ENCODE results near the gene PPP4R2. TPM values are rescaled to one million over a fixed set of nuclear protein-coding genes. Genes with fewer than 3 reads are reported as not detected.

PPP4R2 gene
- total and polyA plus RNA-seq, 12 donors = 14.2 to 90.1 (median 56.1) TPM

DNA sequence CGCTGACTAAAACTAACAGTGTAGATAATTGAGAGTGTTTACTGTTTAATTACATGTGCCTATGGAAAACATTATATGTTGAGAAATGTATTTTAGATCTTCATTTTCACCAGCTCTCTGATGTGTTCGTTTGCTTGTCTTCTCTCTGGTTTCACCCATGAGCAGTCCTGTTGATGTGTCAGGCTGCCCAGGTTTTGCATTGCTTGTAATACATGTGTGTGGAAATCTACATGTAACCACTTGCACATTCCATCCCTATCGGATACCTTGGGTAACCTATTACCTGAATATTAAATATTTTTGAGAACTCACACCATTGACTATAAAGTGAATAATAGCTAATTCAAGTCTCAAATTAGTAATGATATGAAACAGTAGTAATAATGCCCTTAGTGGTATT lies 13.1 kb downstream of the PPP4R2 start:
- no peak overlapping the region for H3K4me3 ChIP-seq
- H3K27ac ChIP-seq = peak overlapping the region in 1 of 5 donors; percentile 7
- no peaks in the 10 kb centered on the region for H3K27me3 ChIP-seq
- H3K36me3 ChIP-seq (replicated peaks in 1 of 2) = peaks cover 0 to 23% of the 10 kb centered on the region in 2 donors
- WGBS, 4 donors = 64 to 70% (median 69%) methylated on average over 3 of the region's 3 CpGs
- intact Hi-C loops (cut with DNase I) = no loop called here
- peaks cover 6 to 46% of the 10 kb centered on the region in 2 donors for H3K4me1 ChIP-seq (replicated peaks in 1 of 2)
- DNase-seq = no peak
- no peaks in the 10 kb centered on the region for H3K9me3 ChIP-seq (replicated peaks in 1 of 3)
- TF ChIP-seq POLR2A (IDR thresholded peaks at IDR 0.05) = no peak
- TF ChIP-seq, protein P1, sequence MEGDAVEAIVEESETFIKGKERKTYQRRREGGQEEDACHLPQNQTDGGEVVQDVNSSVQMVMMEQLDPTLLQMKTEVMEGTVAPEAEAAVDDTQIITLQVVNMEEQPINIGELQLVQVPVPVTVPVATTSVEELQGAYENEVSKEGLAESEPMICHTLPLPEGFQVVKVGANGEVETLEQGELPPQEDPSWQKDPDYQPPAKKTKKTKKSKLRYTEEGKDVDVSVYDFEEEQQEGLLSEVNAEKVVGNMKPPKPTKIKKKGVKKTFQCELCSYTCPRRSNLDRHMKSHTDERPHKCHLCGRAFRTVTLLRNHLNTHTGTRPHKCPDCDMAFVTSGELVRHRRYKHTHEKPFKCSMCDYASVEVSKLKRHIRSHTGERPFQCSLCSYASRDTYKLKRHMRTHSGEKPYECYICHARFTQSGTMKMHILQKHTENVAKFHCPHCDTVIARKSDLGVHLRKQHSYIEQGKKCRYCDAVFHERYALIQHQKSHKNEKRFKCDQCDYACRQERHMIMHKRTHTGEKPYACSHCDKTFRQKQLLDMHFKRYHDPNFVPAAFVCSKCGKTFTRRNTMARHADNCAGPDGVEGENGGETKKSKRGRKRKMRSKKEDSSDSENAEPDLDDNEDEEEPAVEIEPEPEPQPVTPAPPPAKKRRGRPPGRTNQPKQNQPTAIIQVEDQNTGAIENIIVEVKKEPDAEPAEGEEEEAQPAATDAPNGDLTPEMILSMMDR (IDR thresholded peaks at IDR 0.05) = no peak

DNA sequence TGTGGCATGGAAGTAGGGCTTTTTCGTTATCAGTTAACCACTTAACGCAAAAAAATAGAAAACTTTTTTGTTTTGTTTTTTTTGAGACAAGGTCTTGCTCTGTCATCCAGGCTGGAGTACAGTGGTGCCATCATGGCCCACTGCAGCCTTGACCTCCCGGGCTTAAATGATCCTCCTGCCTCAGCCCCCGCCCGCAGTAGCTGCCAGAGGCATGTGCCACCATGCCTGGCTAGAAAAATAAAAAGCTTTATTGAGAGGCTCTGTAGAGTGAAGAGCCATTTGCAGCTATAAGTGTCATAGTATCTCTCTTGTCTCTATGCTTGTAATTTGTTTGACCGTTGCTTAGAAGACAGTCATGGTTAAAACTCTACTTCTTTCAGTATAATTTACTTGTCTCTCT lies 13.5 kb downstream of the PPP4R2 start:
- TF ChIP-seq, protein P1 (IDR thresholded peaks at IDR 0.05) = no peak
- no peak for TF ChIP-seq POLR2A (IDR thresholded peaks at IDR 0.05)
- peaks cover 6 to 46% of the 10 kb centered on the region in 2 donors for H3K4me1 ChIP-seq (replicated peaks in 1 of 2)
- H3K4me3 ChIP-seq = no peak overlapping the region
- H3K27ac ChIP-seq = peak overlapping the region in 2 of 5 donors; percentile 32 to 43
- H3K27me3 ChIP-seq = no peaks in the 10 kb centered on the region
- intact Hi-C loops (cut with DNase I) = no loop called here
- peaks cover 0 to 23% of the 10 kb centered on the region in 2 donors for H3K36me3 ChIP-seq (replicated peaks in 1 of 2)
- no peaks in the 10 kb centered on the region for H3K9me3 ChIP-seq (replicated peaks in 1 of 3)
- DNase-seq = peak; percentile 32 to 73 (median 71)
- 32 to 56% (median 44%) methylated on average over 6 of the region's 6 CpGs for WGBS, 4 donors

DNA sequence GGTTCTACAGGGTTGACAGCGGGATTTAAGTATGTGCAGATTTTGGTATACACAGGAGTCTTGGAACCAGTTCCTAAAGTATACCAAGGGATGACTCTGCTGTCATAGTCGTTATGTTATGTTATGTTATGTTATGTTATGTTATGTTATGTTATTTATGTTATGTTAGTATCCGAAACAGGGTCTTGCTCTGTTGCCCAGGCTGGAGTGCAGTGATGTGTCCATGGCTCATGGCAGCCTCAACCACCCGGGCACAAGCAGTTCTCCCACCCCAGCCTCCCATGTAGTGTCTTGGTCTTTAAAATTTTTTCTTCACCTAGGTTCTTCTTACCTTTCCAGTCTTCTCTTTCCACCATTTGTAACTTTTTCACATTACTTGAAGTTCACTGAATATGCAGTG lies 21.7 kb downstream of the PPP4R2 start:
- no peak for DNase-seq
- H3K4me3 ChIP-seq = no peak overlapping the region
- H3K27ac ChIP-seq = no peak overlapping the region
- intact Hi-C loops (cut with DNase I) = no loop called here
- TF ChIP-seq, protein P1 (IDR thresholded peaks at IDR 0.05) = no peak
- no peak for TF ChIP-seq POLR2A (IDR thresholded peaks at IDR 0.05)
- no peaks in the 10 kb centered on the region for H3K27me3 ChIP-seq
- no peaks in the 10 kb centered on the region for H3K9me3 ChIP-seq (replicated peaks in 1 of 3)
- peaks cover 1 to 7% of the 10 kb centered on the region in 2 donors for H3K4me1 ChIP-seq (replicated peaks in 1 of 2)
- H3K36me3 ChIP-seq (replicated peaks in 1 of 2) = no peaks in the 10 kb centered on the region
- 84 to 97% (median 87%) methylated on average over 4 of the region's 4 CpGs for WGBS, 4 donors

DNA sequence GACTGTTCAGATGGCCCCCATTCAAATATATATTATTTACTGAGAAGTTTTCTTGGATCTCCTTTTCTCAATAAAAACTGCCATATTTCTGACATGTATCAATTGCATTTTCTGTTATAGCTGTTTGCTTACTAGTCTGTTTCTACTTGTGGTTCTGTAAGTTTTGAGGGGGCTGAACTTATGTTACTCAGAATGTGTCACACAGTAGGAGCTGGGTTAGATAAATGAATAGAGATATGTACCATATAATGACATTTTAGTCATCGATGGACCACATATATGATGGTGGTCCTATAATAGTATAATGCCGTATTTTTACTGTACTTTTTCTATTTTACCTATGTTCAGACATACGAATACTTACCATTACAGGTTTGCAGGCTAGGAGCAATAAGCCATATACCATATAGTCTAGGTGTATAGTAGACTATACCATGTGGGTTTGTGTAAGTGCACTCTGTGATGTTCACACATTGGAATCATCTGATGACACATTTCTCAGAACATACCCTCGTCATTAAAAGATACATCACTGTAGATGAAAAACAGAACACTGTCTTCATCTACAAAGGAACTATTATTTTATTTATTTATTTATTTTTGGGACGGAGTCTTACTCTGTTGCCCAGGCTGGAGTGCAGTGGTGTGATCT lies 22.3 kb downstream of the PPP4R2 start:
- intact Hi-C loops (cut with DNase I) = no loop called here
- Histone ChIP-seq H3K27me3 (no peaks in the 10 kb centered on the region), H3K9me3 (replicated peaks in 1 of 3) (no peaks in the 10 kb centered on the region), H3K4me1 (replicated peaks in 1 of 2) (peaks cover 0 to 9% of the 10 kb centered on the region in 2 donors), H3K36me3 (replicated peaks in 1 of 2) (no peaks in the 10 kb centered on the region), H3K27ac (no peak overlapping the region), H3K4me3 (no peak overlapping the region)
- 71 to 90% (median 84%) methylated on average over 5 of the region's 5 CpGs for WGBS, 4 donors
- TF ChIP-seq, protein P1 (IDR thresholded peaks at IDR 0.05) = no peak
- no peak for TF ChIP-seq POLR2A (IDR thresholded peaks at IDR 0.05)
- DNase-seq = no peak

Measured in adrenal gland (tissue), 12 donors.